Umbilical cord (tissue), 2 donors: ENCODE results near the gene TMPRSS11D. TPM values are rescaled to one million over a fixed set of nuclear protein-coding genes. Genes with fewer than 3 reads are reported as not detected.

Experiments used
- DNase-seq: peaks from one replicate; pipeline ENCODE4 v3.0.0-alpha.2; 2015; ENCODE audit warnings: low spot score
- total RNA-seq: library from RNA; depleted of rRNA; stranded (reverse); fragments of >200 nt; gene quantifications from one replicate; pipeline ENCODE4 v1.2.3, GENCODE V29; 2014; ENCODE audit warnings: low replicate concordance; ENCODE audit not compliant: insufficient read depth

Gene TMPRSS11D
- total RNA-seq, 1 donor from 2014 or later: 16.6 TPM

GRCh38 chr4:67886281-67886680 lies 2.5 kb upstream of the TMPRSS11D start:
- DNase-seq: no peak

DNA sequence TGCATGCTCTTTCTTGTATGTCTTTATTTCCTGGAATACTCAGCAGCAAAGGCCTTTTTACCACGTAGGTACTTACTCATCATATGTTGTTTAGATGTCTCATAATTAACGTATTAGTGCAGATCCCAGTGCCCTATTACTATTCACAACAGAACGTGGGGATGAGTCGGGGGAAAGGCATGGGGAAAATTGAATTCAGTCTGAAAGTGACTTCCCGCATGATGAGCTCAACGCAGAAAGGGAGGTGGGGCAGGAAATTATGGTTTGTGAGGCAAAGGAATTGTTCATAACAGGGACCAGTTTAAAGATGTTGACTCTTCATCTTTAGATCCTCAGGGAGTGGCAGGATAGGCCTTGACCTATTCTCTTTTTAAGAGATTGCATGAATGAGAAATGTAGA lies 2.0 kb upstream of the TMPRSS11D start:
- no peak for DNase-seq

- no peak for DNase-seq
These were observed 899 bp upstream of the TMPRSS11D start for GRCh38 chr4:67884701-67885100.

GRCh38 chr4:67883458-67883857 lies 344 bp downstream of the TMPRSS11D start:
- DNase-seq: no peak

DNA sequence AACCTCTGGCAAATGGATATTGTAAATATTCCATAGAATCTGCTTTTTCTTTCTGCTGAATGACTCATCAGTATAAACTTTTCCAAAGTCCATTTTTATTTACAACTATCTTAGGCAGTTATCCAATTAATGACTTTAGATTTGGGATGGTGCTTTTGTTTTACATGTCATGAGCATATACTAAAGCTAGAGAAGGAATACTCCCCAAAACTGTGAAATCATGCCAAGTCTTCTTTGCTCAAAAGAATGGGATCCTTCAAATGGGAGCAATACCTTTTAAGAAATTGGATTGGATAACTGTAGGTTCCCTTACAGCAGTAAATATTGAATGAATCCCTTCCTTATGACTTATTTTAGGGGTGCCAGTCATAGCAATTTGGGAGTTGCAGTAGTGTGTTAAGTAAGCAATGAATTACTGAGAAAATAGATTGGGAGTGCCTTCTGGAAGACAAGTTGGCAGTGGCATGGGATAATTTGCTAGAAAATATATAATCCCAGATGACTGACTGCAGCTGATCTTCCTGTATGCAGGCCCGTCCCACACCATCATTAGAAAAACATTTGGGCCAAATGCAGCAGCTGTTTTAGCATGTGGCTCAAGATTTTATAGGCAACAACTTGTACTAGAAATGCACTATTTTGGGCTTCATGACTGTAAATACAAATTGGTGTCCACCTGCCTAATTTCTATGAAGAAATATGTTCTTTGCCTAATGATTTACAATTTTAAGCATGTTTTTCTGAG lies 2.8 kb downstream of the TMPRSS11D start:
- DNase-seq: no peak

- DNase-seq: no peak
These were observed 4.3 kb downstream of the TMPRSS11D start for GRCh38 chr4:67879486-67879885.

- no peak for DNase-seq
These were observed 6.7 kb downstream of the TMPRSS11D start for GRCh38 chr4:67877086-67877485.

GRCh38 chr4:67874986-67875385 lies 8.8 kb downstream of the TMPRSS11D start:
- no peak for DNase-seq

GRCh38 chr4:67873116-67873515 lies 10.7 kb downstream of the TMPRSS11D start:
- DNase-seq: peak; percentile 2

- DNase-seq: peak; percentile 18
These were observed 11.9 kb downstream of the TMPRSS11D start for GRCh38 chr4:67871867-67872266.

DNA sequence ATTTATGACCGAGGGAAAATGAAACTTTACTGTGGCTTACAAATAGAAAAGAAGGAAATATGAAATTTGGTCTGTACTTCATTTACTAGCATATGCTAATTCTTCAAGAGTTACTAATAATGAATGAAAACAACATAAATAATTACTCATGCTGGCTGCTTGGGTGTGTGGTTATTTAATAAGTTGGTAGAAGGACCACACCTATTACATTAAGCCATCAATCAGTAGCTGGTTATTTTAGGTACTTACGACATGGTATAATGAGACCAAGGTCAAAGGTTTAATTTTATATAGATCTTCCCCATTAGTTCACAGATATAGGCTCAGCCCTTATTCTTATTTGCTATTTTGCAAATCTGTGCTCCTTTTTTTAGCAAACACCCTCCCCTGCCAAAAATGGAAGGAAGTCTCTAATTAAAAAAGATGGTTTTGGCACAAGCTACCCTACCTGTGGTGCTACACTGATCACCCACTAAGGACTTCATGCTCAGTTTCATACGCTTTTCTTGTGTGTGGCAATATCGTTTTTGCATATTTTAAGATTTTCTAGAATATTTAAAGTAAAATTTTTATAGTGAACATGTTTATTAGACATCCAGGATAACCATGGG lies 14.1 kb downstream of the TMPRSS11D start:
- no peak for DNase-seq

GRCh38 chr4:67861513-67861912 lies 22.3 kb downstream of the TMPRSS11D start:
- no peak for DNase-seq

DNA sequence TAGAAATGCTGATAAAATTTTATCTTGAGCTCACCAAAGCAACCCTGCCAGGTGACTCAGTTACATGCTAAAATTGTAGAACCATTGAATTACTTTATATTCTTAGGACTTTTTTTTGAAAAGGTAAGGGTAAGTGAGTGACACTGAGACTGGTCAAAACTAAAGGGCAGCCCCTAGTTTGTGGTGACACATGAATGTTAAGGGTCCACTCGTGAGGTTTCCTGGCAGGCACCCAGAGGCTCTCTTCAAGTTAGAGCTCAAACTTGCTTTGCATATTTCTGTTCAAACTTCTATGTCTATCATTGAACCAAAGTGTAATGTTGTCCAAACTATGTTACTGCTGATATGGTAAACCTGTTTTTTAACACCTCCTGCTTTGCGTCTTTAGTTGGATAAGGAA lies 30.5 kb downstream of the TMPRSS11D start:
- DNase-seq: no peak

GRCh38 chr4:67820903-67821302 lies 62.9 kb downstream of the TMPRSS11D start:
- no peak for DNase-seq

GRCh38 chr4:67810011-67810410 lies 73.8 kb downstream of the TMPRSS11D start:
- no peak for DNase-seq

- DNase-seq: no peak
These were observed 74.3 kb downstream of the TMPRSS11D start for GRCh38 chr4:67809502-67809901.

- no peak for DNase-seq
These were observed 87.0 kb downstream of the TMPRSS11D start for GRCh38 chr4:67796810-67797209.

DNA sequence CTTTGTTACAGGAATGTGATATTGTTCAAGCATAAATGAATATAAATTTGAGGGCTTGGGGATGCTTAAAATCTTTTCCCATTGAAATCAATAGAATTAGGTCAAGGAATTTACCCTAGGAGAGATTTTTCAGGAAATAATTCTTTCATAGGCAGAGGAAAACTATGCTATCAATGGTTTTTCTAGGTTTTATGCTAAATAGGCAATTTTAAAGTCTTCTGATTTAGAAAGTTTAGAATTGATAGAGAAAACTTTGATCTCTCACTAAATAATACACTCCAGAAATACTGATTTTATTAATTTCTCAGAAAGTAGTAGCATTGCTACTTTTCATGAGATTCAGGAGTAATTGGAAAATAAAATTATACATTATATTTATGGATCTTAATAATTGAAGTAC lies 93.1 kb downstream of the TMPRSS11D start:
- DNase-seq: no peak

- DNase-seq: no peak
These were observed 96.5 kb downstream of the TMPRSS11D start for GRCh38 chr4:67787311-67787710.

GRCh38 chr4:67785528-67785927 lies 98.3 kb downstream of the TMPRSS11D start:
- no peak for DNase-seq

DNA sequence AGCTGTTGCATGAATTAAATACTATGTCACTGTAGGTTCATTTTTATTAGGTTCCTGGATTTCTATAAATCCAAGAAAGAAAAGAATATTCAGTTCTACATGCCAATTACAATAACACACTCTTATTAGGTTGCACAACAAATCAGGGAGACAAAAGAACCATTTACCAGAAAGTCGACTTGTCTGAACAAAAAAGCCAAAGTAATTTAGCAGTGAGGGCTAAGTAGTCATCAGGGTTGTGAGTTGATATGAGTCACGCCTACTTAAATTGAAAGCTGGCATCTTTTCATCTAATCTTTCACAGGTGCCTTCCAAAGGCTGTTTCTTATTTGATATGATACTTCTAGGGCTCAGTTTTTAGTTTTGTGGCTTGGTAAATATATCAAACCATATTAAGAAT lies 104.2 kb downstream of the TMPRSS11D start:
- no peak for DNase-seq

- DNase-seq: no peak
These were observed 107.1 kb downstream of the TMPRSS11D start for GRCh38 chr4:67776746-67777145.
